Measurements from ENCODE around the gene MEP1A.

Gene MEP1A

DNA sequence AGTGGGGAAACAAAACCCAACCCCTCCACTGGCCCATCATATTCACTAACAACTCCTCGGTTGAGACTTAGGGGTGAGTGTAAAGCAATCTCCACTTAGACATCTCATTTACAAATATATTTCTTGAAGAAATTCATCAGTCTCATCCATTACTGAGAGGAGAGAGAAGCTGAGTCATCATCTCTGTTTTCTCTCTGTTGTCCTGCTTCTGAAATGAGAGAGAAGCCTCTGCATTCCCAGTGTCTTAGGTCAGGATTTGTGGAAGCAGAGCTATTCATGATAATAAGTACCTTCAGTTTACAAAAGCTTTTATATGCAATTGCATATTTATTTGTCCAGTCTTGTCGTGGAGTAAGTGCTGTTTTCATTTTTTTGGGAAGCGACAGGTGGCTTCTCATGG is 879 bp downstream of the MEP1A start:
- no peaks in the 10 kb centered on the region for H3K27me3 ChIP-seq (ENCODE audit: control insufficient read depth, insufficient read depth, low read length, poor library complexity, severe bottlenecking)
- H3K9me3 ChIP-seq (ENCODE audit: control insufficient read depth, low read length), result no peaks in the 10 kb centered on the region
- H3K36me3 ChIP-seq (ENCODE audit: control insufficient read depth, insufficient read depth, low read length), result no peaks in the 10 kb centered on the region
- no peak overlapping the region for H3K4me3 ChIP-seq (ENCODE audit: insufficient read depth, low read depth, low read length)
- 65 to 79% methylated on average over 2 to 3 of the region's 3 CpGs for whole genome bisulfite sequencing, 2 experiments
- H3K27ac ChIP-seq (ENCODE audit: insufficient read depth, low read depth, low read length, poor library complexity, severe bottlenecking), result no peak overlapping the region
- H3K4me1 ChIP-seq (ENCODE audit: control insufficient read depth, insufficient read depth, low read length), result no peaks in the 10 kb centered on the region

DNA sequence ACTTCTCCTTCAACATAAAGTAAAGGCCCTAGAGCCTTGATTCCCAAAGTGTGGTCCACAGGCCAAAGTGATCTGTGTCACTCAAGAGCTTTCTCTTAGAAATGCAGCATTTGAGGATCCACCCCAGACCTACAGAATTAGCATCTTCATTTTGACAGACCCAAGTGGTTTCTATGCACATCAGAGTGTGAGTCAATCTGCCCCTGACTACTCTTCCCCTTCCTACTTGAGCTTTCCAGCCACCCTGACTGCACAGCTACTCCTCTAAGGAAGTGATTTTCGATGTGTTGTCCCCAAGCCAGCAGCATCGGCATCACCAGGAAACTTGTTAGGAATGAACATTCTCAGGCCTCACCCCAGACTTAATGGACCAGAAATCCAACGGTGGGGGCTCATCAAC is 2.6 kb downstream of the MEP1A start:
- 96% methylated on average over 3 of the region's 3 CpGs for WGBS, 2 experiments
- H3K4me1 ChIP-seq (ENCODE audit: control insufficient read depth, insufficient read depth, low read length), result no peaks in the 10 kb centered on the region
- no peaks in the 10 kb centered on the region for H3K9me3 ChIP-seq (ENCODE audit: control insufficient read depth, low read length)
- no peaks in the 10 kb centered on the region for H3K36me3 ChIP-seq (ENCODE audit: control insufficient read depth, insufficient read depth, low read length)
- H3K4me3 ChIP-seq (ENCODE audit: insufficient read depth, low read depth, low read length), result no peak overlapping the region
- no peaks in the 10 kb centered on the region for H3K27me3 ChIP-seq (ENCODE audit: control insufficient read depth, insufficient read depth, low read length, poor library complexity, severe bottlenecking)
- no peak overlapping the region for H3K27ac ChIP-seq (ENCODE audit: insufficient read depth, low read depth, low read length, poor library complexity, severe bottlenecking)

DNA sequence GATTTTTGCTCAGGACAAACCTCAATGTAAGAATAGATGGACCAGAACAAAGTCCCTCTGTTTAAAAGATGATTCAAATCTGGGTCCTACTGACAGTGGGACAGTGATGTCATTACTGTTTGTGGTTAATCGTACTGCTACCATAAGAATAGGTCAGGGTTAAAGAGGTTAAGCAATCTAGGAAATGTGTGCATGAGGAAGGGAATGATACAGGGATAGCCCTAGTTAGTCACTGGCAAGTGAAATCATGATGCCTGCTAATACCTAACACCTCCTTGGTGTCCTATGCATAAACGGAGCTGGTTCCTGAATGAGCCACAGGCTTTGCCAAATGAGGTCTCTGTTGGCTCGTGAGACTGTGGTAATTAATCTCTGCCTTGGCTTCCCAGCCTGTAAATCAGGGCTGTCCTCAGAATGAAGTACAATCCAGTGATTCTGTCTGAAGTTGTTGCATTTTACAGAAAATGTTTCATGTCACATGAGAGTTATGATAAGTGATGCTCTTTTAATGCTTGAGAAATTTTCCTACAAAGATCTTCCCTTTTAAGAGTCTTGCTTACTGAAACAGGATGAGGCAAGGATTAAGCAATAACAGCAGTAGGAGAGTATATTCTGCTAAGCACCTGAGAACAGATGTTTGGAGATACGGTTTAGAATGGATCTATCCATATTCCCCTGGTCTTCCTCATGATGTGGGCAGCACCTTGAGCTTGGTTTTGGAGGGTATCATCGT is 3.8 kb downstream of the MEP1A start:
- no peaks in the 10 kb centered on the region for H3K27me3 ChIP-seq (ENCODE audit: control insufficient read depth, insufficient read depth, low read length, poor library complexity, severe bottlenecking)
- no peaks in the 10 kb centered on the region for H3K9me3 ChIP-seq (ENCODE audit: control insufficient read depth, low read length)
- H3K36me3 ChIP-seq (ENCODE audit: control insufficient read depth, insufficient read depth, low read length), result no peaks in the 10 kb centered on the region
- no peak overlapping the region for H3K4me3 ChIP-seq (ENCODE audit: insufficient read depth, low read depth, low read length)
- WGBS, 2 experiments, result 86 to 91% methylated on average over 5 of the region's 5 CpGs
- H3K27ac ChIP-seq (ENCODE audit: insufficient read depth, low read depth, low read length, poor library complexity, severe bottlenecking), result no peak overlapping the region
- no peaks in the 10 kb centered on the region for H3K4me1 ChIP-seq (ENCODE audit: control insufficient read depth, insufficient read depth, low read length)

DNA sequence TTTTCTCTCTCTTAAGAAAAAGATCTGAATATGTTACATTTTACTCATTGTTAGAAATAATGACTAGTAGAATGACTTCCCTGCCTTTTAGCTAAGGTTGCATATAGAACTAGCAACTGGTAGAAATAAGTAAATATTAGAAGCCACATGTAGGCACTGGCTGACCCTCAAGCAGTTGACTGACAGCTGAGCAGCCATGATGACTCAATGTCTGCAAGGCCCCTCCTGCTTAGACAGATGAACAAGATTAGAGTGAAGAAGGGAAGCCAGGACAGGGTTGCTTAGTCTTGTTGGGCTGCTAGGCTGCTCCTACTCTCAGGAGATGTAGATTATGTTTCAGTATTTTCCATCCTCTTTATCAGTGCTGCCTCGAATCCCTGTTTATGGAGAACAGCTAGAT is 6.5 kb downstream of the MEP1A start:
- Histone ChIP-seq H3K27me3 (ENCODE audit: control insufficient read depth, insufficient read depth, low read length, poor library complexity, severe bottlenecking) (no peaks in the 10 kb centered on the region), H3K4me3 (ENCODE audit: insufficient read depth, low read depth, low read length) (no peak overlapping the region), H3K4me1 (ENCODE audit: control insufficient read depth, insufficient read depth, low read length) (no peaks in the 10 kb centered on the region), H3K36me3 (ENCODE audit: control insufficient read depth, insufficient read depth, low read length) (no peaks in the 10 kb centered on the region), H3K27ac (ENCODE audit: insufficient read depth, low read depth, low read length, poor library complexity, severe bottlenecking) (no peak overlapping the region), H3K9me3 (ENCODE audit: control insufficient read depth, low read length) (no peaks in the 10 kb centered on the region)
- 86% methylated on average over 1 of the region's 1 CpG; no CpG with 5 or more reads in 1 of the 2 experiments for WGBS, 2 experiments

DNA sequence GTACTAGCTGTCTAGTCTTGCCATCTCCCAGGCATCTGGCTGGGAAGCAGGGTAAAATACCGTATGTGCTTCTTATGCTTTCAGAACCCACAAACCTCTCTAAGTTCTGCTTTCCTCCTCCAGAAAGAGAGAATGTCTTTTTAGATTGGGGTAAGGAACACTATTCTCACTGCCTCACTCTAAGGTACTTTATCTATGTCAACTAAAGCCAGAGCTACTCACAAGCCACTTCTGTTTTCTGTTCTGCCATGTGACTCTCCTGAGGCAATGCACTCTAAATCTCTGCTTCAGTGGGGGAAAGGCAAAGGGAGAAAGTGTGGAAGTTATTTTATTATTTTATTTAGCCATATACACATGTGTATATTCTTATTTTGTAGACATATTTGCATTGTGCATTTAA is 15.6 kb downstream of the MEP1A start:
- no peak overlapping the region for H3K4me3 ChIP-seq (ENCODE audit: insufficient read depth, low read depth, low read length)
- 95 to 100% methylated on average over 1 of the region's 1 CpG for WGBS, 2 experiments
- no peaks in the 10 kb centered on the region for H3K4me1 ChIP-seq (ENCODE audit: control insufficient read depth, insufficient read depth, low read length)
- no peak overlapping the region for H3K27ac ChIP-seq (ENCODE audit: insufficient read depth, low read depth, low read length, poor library complexity, severe bottlenecking)
- H3K36me3 ChIP-seq (ENCODE audit: control insufficient read depth, insufficient read depth, low read length), result no peaks in the 10 kb centered on the region
- no peaks in the 10 kb centered on the region for H3K9me3 ChIP-seq (ENCODE audit: control insufficient read depth, low read length)
- H3K27me3 ChIP-seq (ENCODE audit: control insufficient read depth, insufficient read depth, low read length, poor library complexity, severe bottlenecking), result no peaks in the 10 kb centered on the region

DNA sequence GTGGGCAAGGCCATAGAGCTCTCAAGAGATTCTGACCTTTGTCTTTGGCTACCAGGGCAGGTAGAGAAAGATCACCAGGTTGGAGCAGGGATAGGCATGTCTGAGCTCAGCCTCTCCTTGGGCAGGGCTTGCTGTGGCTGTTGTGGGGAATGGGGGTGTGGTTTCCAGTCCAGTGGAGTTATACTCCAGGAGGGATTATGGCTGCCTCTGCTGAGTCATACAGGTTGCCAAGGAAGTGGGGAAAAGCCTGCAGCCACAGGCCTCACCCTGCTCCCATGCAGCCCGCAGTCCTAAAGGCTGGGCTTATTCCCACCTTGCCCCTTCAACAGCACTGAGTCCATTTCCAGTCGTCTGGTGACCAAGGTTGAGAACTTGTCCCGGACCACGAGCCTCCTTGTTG is 21.9 kb downstream of the MEP1A start:
- no peak overlapping the region for H3K4me3 ChIP-seq (ENCODE audit: insufficient read depth, low read depth, low read length)
- H3K9me3 ChIP-seq (ENCODE audit: control insufficient read depth, low read length), result no peaks in the 10 kb centered on the region
- no peaks in the 10 kb centered on the region for H3K36me3 ChIP-seq (ENCODE audit: control insufficient read depth, insufficient read depth, low read length)
- no peak overlapping the region for H3K27ac ChIP-seq (ENCODE audit: insufficient read depth, low read depth, low read length, poor library complexity, severe bottlenecking)
- no peaks in the 10 kb centered on the region for H3K27me3 ChIP-seq (ENCODE audit: control insufficient read depth, insufficient read depth, low read length, poor library complexity, severe bottlenecking)
- 69 to 72% methylated on average over 4 of the region's 4 CpGs for WGBS, 2 experiments
- H3K4me1 ChIP-seq (ENCODE audit: control insufficient read depth, insufficient read depth, low read length), result no peaks in the 10 kb centered on the region

DNA sequence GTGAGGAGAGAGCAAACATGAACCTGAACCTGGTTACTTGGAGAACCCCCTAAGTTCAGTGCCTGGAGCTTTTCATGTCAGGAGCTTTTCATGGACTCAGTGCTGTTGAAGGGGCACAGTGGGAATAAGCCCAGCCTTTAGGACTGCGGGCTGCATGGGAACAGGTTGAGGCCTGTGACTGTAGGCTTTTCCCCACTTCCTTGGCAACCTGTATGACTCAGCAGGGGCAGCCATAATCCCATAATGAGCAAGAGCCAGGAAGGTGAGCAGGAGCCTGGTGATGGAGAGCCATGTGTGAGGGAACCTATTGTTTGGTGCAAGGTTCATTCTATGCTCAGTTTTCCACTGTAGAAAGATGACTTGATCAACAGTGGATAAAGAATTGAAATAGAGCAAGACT is 23.4 kb downstream of the MEP1A start:
- Histone ChIP-seq H3K9me3 (ENCODE audit: control insufficient read depth, low read length) (no peaks in the 10 kb centered on the region), H3K27ac (ENCODE audit: insufficient read depth, low read depth, low read length, poor library complexity, severe bottlenecking) (no peak overlapping the region), H3K4me3 (ENCODE audit: insufficient read depth, low read depth, low read length) (no peak overlapping the region), H3K27me3 (ENCODE audit: control insufficient read depth, insufficient read depth, low read length, poor library complexity, severe bottlenecking) (no peaks in the 10 kb centered on the region), H3K36me3 (ENCODE audit: control insufficient read depth, insufficient read depth, low read length) (no peaks in the 10 kb centered on the region), H3K4me1 (ENCODE audit: control insufficient read depth, insufficient read depth, low read length) (no peaks in the 10 kb centered on the region)
- WGBS, 2 experiments, result 86 to 97% methylated on average over 1 of the region's 1 CpG

DNA sequence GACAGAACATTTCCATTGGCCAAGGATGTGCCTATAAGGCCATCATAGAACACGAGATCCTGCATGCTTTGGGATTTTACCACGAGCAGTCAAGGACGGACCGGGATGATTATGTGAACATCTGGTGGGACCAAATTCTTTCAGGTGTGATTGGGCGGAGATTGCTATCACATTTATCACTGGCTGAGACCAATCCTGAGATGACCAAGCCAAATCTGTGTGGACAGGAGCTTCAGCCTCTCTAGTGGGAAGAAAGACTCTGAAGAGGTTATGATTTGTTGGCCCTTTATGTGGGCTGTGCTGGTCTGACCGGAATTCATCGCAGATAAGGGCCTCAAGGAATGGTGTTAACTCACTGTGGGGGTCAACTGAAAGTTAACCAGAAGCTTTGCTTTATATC is 26.4 kb downstream of the MEP1A start:
- Histone ChIP-seq H3K9me3 (ENCODE audit: control insufficient read depth, low read length) (no peaks in the 10 kb centered on the region), H3K27ac (ENCODE audit: insufficient read depth, low read depth, low read length, poor library complexity, severe bottlenecking) (no peak overlapping the region), H3K4me3 (ENCODE audit: insufficient read depth, low read depth, low read length) (no peak overlapping the region), H3K4me1 (ENCODE audit: control insufficient read depth, insufficient read depth, low read length) (no peaks in the 10 kb centered on the region), H3K36me3 (ENCODE audit: control insufficient read depth, insufficient read depth, low read length) (no peaks in the 10 kb centered on the region), H3K27me3 (ENCODE audit: control insufficient read depth, insufficient read depth, low read length, poor library complexity, severe bottlenecking) (no peaks in the 10 kb centered on the region)
- WGBS, 2 experiments, result 92 to 95% methylated on average over 7 of the region's 7 CpGs

DNA sequence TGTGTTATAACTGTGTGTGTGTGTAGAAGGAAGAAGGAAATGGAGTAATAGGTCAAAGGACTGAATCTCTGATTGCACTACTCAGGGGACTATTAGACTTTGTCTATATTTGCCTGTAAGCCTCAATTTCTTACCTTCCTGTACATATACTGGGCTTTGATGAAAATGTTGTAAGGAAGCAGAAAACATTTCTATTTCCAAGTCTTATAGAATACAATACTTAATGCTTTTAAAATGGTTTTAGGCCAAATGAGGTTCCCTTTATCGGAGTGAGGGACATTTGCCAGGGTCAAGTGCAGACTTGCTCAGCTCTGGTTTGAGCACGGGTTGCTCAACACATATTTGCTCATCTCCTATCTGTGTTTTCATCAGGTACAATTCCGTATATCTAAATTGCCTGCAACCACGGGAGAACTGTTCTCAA is 28.3 kb downstream of the MEP1A start:
- H3K36me3 ChIP-seq (ENCODE audit: control insufficient read depth, insufficient read depth, low read length), result no peaks in the 10 kb centered on the region
- H3K4me1 ChIP-seq (ENCODE audit: control insufficient read depth, insufficient read depth, low read length), result no peaks in the 10 kb centered on the region
- WGBS, 2 experiments, result 89 to 93% methylated on average over 3 to 4 of the region's 4 CpGs
- H3K4me3 ChIP-seq (ENCODE audit: insufficient read depth, low read depth, low read length), result no peak overlapping the region
- H3K9me3 ChIP-seq (ENCODE audit: control insufficient read depth, low read length), result no peaks in the 10 kb centered on the region
- no peaks in the 10 kb centered on the region for H3K27me3 ChIP-seq (ENCODE audit: control insufficient read depth, insufficient read depth, low read length, poor library complexity, severe bottlenecking)
- H3K27ac ChIP-seq (ENCODE audit: insufficient read depth, low read depth, low read length, poor library complexity, severe bottlenecking), result no peak overlapping the region

DNA sequence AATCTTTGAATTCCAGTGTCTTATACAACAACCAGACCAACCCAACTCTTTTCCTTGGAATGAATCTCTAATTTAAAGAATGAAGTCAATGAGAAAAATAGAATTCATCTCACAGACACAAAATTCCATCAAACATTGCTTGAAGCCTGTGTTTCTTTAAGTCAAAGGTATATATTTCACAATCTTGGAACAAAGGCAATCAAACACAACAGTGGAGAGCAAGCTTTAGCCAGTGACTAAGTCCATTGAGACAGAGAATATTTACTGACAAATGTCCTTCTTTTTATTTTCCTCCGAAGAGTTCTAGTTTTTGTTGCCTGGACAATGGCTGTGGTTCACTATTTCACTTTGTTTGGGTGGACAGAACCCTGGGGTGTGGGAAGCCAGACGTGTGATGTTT is 35.8 kb downstream of the MEP1A start:
- Histone ChIP-seq H3K27me3 (ENCODE audit: control insufficient read depth, insufficient read depth, low read length, poor library complexity, severe bottlenecking) (no peaks in the 10 kb centered on the region), H3K27ac (ENCODE audit: insufficient read depth, low read depth, low read length, poor library complexity, severe bottlenecking) (no peak overlapping the region), H3K36me3 (ENCODE audit: control insufficient read depth, insufficient read depth, low read length) (no peaks in the 10 kb centered on the region), H3K9me3 (ENCODE audit: control insufficient read depth, low read length) (no peaks in the 10 kb centered on the region), H3K4me3 (ENCODE audit: insufficient read depth, low read depth, low read length) (no peak overlapping the region), H3K4me1 (ENCODE audit: control insufficient read depth, insufficient read depth, low read length) (no peaks in the 10 kb centered on the region)
- 86 to 88% methylated on average over 2 of the region's 2 CpGs for WGBS, 2 experiments

DNA sequence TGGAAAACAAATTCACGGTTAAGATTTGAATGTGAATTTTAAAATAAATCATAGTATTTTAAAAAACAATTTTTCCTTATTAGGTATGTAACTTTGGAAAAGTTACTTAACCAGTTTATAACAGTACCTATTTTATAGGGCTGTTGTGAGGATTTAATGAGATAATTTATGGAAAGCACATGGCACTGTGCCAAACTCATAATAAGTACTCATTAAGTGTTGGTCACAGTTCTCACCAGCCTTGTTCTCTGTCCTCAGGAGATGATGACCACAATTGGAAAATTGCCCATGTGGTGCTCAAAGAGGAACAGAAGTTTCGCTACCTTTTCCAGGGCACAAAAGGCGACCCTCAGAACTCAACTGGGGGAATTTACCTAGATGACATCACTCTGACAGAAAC is 39.6 kb downstream of the MEP1A start:
- 89 to 100% methylated on average over 2 of the region's 3 CpGs for WGBS, 2 experiments
- Histone ChIP-seq H3K27ac (ENCODE audit: insufficient read depth, low read depth, low read length, poor library complexity, severe bottlenecking) (no peak overlapping the region), H3K4me1 (ENCODE audit: control insufficient read depth, insufficient read depth, low read length) (no peaks in the 10 kb centered on the region), H3K36me3 (ENCODE audit: control insufficient read depth, insufficient read depth, low read length) (no peaks in the 10 kb centered on the region), H3K9me3 (ENCODE audit: control insufficient read depth, low read length) (no peaks in the 10 kb centered on the region), H3K4me3 (ENCODE audit: insufficient read depth, low read depth, low read length) (no peak overlapping the region), H3K27me3 (ENCODE audit: control insufficient read depth, insufficient read depth, low read length, poor library complexity, severe bottlenecking) (no peaks in the 10 kb centered on the region)
